GM12892 (cell line): Measurements from ENCODE around the gene PLA2G4F.

Experiments used
- DNase-seq: peaks from one replicate; pipeline ENCODE4 v3.0.0; 2011; ENCODE audit not compliant: insufficient read length
- FAIRE-seq: peaks from 2 replicates; lab custom pipeline; 2011; peaks lifted over from hg19 to GRCh38; lab: Jason Lieb, UNC
- POLR2A ChIP-seq: IDR thresholded peaks from 2 replicates; pipeline ENCODE4 v1.6.1; 2011; ENCODE audit warnings: low read depth, low read length, control low read depth
- POLR2AphosphoS5 ChIP-seq: IDR thresholded peaks from 2 replicates; pipeline ENCODE4 v1.6.1; 2011; ENCODE audit warnings: low read depth, low read length, control low read depth
- TAF1 ChIP-seq: IDR thresholded peaks from 2 replicates; pipeline ENCODE4 v1.6.1; 2011; ENCODE audit warnings: low read depth, mild to moderate bottlenecking, control low read depth, low read length, borderline replicate concordance

Gene PLA2G4F

DNA sequence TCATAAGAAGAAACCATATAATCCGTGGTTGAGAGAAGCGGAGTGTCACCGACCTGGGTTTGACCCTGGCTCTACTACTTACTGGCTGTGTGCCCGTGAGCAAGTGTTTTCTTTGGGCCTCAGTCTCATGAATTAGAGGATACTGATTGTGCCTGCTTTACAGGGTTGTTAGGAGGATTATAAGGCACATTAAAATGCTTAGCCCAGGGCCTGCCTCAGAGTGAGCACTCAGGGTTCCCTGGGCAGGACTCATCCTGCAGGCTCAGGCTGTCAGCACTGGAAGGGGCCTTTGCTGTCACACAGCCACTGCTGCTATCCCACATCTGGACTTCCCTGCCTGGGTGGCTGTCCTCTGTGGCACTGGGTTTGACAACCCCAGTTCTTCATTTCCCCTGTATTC lies 4.7 kb downstream of the PLA2G4F start:
- DNase-seq (no peak), FAIRE-seq (no peak)
- no peak for TF ChIP-seq POLR2AphosphoS5
- no peak for TF ChIP-seq POLR2A
- no peak for TF ChIP-seq TAF1

DNA sequence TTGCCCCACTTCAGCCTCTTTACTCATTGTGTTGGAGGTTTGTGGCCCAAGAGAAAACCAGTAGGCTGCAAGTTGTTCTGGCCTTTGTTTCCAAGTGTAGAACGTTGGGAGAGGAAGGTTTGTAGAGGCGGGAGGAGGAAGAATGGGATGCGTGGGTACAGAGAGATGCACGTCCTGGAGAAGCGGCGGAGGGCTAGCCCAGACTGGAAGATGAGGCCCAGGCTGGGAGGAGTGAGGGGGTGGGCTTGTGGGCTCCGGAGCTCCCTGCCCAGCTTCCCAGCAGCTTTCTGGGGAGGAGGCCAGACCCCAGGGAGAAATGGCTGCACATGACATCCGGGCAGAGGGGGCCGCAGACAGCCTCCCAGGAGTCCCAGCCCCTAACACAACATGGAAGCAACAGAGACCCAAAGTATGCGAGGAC lies 5.3 kb downstream of the PLA2G4F start:
- FAIRE-seq (no peak), DNase-seq (no peak)

GRCh38 chr15:42150219-42150970 lies 6.0 kb downstream of the PLA2G4F start:
- no peak for FAIRE-seq
- TF ChIP-seq POLR2AphosphoS5 (no peak), POLR2A (no peak), TAF1 (no peak)
- no peak for DNase-seq

More for the DNA sequence above, 5.3 kb downstream of the PLA2G4F start:
- no peak for TF ChIP-seq TAF1
- TF ChIP-seq POLR2A = no peak
- no peak for TF ChIP-seq POLR2AphosphoS5

DNA sequence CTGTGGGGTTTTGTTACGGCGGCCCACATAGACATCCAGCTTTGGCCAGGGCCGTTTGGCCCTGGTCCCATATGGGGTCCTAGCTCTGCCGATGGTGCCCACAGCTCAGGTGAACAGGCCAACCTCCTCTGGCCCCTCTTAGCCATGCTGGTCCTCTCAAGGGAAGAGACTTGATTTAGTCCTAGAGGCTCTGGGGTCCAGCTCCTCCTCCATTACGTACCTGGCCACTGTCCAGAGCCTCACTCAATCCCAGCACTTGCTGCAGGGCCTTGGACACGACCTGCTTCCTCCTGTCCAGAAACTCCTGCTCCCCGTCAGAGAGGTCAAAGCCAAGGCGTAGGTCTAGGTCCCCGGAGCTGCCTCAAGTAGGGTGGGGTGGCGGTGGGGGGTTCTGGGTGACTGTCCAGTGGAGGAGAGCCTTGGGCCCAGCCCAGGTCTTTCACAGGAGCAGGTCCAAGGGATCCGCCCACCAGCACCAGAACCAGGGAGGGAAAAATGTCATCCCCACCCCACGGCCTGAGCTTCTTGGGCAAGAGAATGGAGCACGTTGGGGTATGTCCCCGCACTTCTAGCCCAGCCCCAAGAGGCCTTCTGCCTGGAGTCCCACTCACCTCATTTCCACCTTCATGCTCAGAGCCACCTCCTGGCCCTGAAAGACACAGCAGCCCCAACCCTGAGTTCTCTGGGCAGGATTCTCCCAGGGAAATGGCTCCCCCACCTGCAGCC lies 6.8 kb downstream of the PLA2G4F start:
- no peak for DNase-seq
- no peak for FAIRE-seq
- TF ChIP-seq POLR2A = no peak

DNA sequence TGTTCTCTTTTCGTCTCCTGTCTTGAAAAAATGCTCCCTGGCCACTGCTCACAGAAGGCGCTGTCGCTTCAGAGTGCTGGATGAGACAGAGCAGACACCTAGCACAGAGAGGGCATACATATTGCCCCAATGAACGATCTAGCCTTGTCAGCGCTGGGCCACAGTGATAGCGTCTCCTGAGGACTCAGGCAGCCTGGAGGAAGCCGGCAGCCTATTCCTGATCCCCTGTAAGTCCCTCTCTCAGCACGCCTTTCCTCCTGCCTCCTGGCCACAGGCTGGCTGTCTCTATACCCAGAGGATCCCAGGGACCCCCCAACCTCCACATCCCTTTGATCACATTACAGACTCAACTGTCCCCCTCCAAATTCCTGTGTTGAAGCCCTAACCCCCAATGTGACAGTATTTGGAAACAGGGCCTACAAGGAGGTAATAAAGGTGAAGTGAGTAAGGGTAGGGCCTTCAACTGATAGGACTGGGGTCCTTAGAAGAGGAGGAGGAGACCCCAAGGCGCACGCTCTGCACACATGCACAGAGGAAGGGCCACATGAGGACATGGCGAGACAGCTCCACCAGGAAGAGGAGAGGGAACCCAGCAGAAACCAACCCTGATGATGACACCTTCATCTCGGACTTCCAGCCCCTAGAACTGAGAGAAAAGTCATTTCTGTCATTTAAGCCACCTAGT lies 7.5 kb downstream of the PLA2G4F start:
- FAIRE-seq = no peak
- no peak for TF ChIP-seq POLR2A
- no peak for TF ChIP-seq TAF1
- no peak for TF ChIP-seq POLR2AphosphoS5
- DNase-seq = no peak

GRCh38 chr15:42147431-42147735 lies 9.1 kb downstream of the PLA2G4F start:
- no peak for TF ChIP-seq TAF1
- TF ChIP-seq POLR2A = no peak
- TF ChIP-seq POLR2AphosphoS5 = no peak
- no peak for FAIRE-seq
- no peak for DNase-seq

DNA sequence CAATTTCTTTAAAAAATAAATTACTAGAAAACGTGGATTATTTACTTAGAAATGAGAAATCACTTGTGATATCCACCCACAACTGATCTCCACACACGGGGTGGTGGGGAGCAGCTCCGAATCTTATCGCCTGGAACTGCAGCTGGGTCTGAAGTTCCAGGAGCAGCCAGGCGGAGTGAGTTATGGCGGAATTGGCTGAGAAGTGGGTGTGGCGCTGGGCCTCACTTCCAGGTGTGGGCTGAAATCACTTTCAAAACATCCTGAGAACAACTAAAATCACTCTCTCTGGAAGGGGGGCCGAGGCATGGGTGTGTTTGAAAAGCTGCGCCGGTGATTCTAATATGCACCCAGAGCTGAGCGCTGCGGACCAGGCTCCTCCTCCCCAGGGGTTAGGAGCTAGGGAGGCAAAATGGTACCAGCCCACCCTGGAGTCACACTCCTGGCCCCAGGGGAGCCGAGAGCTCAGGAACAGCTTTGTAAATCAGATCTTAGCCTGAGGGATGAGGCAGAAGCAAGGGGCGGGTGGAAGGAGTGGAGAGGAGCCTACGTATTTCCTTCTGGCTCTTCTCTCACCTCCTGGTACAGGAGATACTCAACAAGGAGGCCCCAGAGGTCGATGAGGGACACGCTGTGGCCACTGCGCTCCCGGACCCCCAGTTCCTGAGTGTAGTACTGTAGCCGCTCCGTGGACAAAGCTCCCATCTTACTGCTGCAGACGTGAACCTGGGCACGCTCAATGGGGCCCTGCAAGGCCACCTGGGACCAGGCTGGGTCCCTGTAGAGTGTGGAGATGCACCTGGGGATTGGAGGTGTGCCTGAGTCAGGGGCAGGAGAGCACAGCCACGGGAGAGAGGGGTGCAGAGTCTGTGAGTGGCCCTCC lies 9.6 kb downstream of the PLA2G4F start:
- no peak for TF ChIP-seq TAF1
- no peak for TF ChIP-seq POLR2AphosphoS5
- no peak for TF ChIP-seq POLR2A
- FAIRE-seq = no peak
- no peak for DNase-seq

- FAIRE-seq (no peak), DNase-seq (no peak)
- TF ChIP-seq POLR2AphosphoS5 (no peak), POLR2A (no peak), TAF1 (no peak)
Measured at GRCh38 chr15:42145546-42146455, 10.6 kb downstream of the PLA2G4F start.

GRCh38 chr15:42144841-42145375 lies 11.5 kb downstream of the PLA2G4F start:
- DNase-seq (no peak), FAIRE-seq (no peak)
- TF ChIP-seq POLR2A (no peak), POLR2AphosphoS5 (no peak), TAF1 (no peak)

DNA sequence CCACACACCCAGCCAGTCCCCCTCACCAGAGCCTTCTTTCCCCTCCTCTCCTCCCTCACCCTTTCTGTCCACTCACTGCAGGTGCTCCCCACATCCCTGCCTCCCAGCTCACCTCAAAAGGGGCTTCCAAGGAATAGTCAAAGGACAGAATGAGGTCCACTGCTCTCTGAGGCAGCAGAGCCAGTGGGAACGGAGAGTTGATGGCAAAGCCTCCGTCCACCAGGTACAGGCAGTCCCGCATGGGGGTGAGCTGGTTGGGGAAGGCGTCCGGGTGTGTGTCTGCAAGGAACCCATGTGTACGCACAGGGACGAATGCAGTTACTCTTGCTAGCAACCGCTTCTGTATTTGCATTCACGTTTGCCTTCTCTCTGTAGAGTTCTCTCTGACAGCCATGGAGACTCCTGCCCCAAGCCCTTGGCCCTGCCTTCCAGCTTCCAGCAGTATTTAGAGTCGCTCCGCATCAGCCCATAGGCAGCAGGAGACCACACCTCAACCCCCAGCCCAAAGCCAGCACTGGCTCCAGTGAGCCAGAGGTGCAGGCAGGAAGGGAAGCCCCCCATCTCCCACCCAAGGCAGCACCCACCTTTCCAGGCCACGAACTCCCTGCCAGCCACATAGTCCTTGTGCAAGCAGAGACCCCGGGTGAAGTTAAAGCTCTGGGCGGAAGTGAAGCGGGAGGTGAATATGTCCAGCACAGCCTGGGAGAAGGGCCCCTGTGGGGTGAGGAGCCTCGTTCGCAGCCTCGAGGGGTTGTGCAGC lies 12.4 kb downstream of the PLA2G4F start:
- TF ChIP-seq POLR2AphosphoS5 (no peak), POLR2A (no peak), TAF1 (no peak)
- FAIRE-seq (no peak), DNase-seq (no peak)
